ENCODE data around the gene DAB2IP.

GRCh38 chr9:121785673-121786542 lies 134.5 kb downstream of the DAB2IP start:
- TF ChIP-seq CTCF (optimal IDR thresholded peaks at IDR 0.05 in 1 of 3, IDR thresholded peaks at IDR 0.05 in 1 of 3, conservative IDR thresholded peaks at IDR 0.05 in 1 of 3; ENCODE audit: extremely low read depth in 1 of 3, insufficient read depth in 2 of 3, low read length in 3 of 3) = no peak
- no peak for TF ChIP-seq EZH2 (IDR thresholded peaks at IDR 0.05; ENCODE audit: low read length)
